GM12878 (cell line): Measurements from ENCODE around the gene PRTFDC1. TPM values are rescaled to one million over a fixed set of nuclear protein-coding genes. Genes with fewer than 3 reads are reported as not detected.

Source experiments
- ATAC-seq: fragments of 200-7000 bp; cut with Tn5 transposase; 3 replicates; pipeline ENCODE4 v1.9.1; 2020; ENCODE audit warnings: mild to moderate bottlenecking, moderate library complexity
- BruUV-seq: library from RNA; stranded (reverse); fragments of 400-500 nt; replicated peaks from 2 replicates; lab custom pipeline; 2021; lab: Mats Ljungman, UMichigan
- CTCF ChIA-PET: fragments of 300-600 bp; sonication (Branson Sonifier 250); formaldehyde crosslinking; extraction: SDS; loops from one replicate; lab custom pipeline; 2021; ENCODE audit warnings: inconsistent platforms; lab: Yijun Ruan, JAX
- POLR2A ChIA-PET: fragments of 350-600 bp; formaldehyde crosslinking; extraction: SDS; loops from one replicate; lab custom pipeline; 2021; ENCODE audit warnings: inconsistent platforms; lab: Charles Lee
- RAD21 ChIA-PET: fragments of 300-600 bp; sonication (Branson Sonifier 250); formaldehyde crosslinking; loops from one replicate; lab custom pipeline; 2023; ENCODE audit warnings: antibody characterized with exemption; ENCODE audit not compliant: unreplicated experiment; lab: Charles Lee
- SMC1A ChIA-PET: fragments of 300-600 bp; sonication (Branson Sonifier 250); formaldehyde crosslinking; loops from one replicate; lab custom pipeline; 2023; ENCODE audit not compliant: unreplicated experiment, uncharacterized antibody; lab: Charles Lee
- DNase-seq: peaks from one replicate; pipeline ENCODE4 v3.0.0-alpha.2; 2011; ENCODE audit warnings: low read depth, low spot score
- FAIRE-seq: peaks from 3 replicates; lab custom pipeline; 2011; peaks lifted over from hg19 to GRCh38; lab: Jason Lieb, UNC
- H2AFZ ChIP-seq: 2 replicates; pipeline ENCODE4 v1.6.0; 2011; ENCODE audit warnings: low read depth, low read length, control low read depth; ENCODE audit not compliant: control insufficient read depth
- H3K27ac ChIP-seq: 2 replicates; pipeline ENCODE4 v1.5.1; 2011; ENCODE audit warnings: control low read depth; ENCODE audit not compliant: control insufficient read depth, insufficient read depth
- H3K27me3 ChIP-seq, 2 experiments: replicated peaks in 1 of 2; 2 replicates each; pipeline versions ENCODE4 v1.6.0 to v1.6.1; 2011; ENCODE audit warnings: low read length in 1 of 2; ENCODE audit not compliant: control insufficient read depth in 2 of 2, insufficient read depth in 2 of 2
- H3K36me3 ChIP-seq, 2 experiments: 2 replicates each; pipeline ENCODE4 v1.5.1; 2011; ENCODE audit warnings: low read length in 1 of 2; ENCODE audit not compliant: control insufficient read depth in 2 of 2, insufficient read depth in 2 of 2
- H3K4me1 ChIP-seq: 2 replicates; pipeline ENCODE4 v1.6.1; 2011; ENCODE audit warnings: mild to moderate bottlenecking, low read length, moderate library complexity, mixed read lengths; ENCODE audit not compliant: control insufficient read depth, insufficient read depth
- H3K4me2 ChIP-seq: 2 replicates; pipeline ENCODE4 v1.6.0; 2011; ENCODE audit warnings: control low read depth; ENCODE audit not compliant: control insufficient read depth, insufficient read depth
- H3K4me3 ChIP-seq: fragments of 200-600 bp; sonication (generic); 2 replicates; pipeline ENCODE4 v1.5.1; 2016
- H3K79me2 ChIP-seq: 2 replicates; pipeline ENCODE4 v1.6.0; 2011; ENCODE audit warnings: low read length; ENCODE audit not compliant: control insufficient read depth, insufficient read depth
- H3K9ac ChIP-seq: 2 replicates; pipeline ENCODE4 v1.8.0; 2011; ENCODE audit warnings: low read length, control low read depth, mixed read lengths; ENCODE audit not compliant: control insufficient read depth, insufficient read depth
- H3K9me3 ChIP-seq: replicated peaks from 3 replicates; pipeline ENCODE4 v1.5.1; 2011; ENCODE audit warnings: mild to moderate bottlenecking, low read length; ENCODE audit not compliant: control insufficient read depth, insufficient read depth
- H4K20me1 ChIP-seq: 2 replicates; pipeline ENCODE4 v1.6.0; 2011; ENCODE audit not compliant: control insufficient read depth, insufficient read depth
- ASH2L ChIP-seq: fragments of 300-600, 200-600 bp; sonication (generic); IDR thresholded peaks from 2 replicates; pipeline ENCODE4 v1.6.1; 2017; ENCODE audit warnings: low read depth, mild to moderate bottlenecking, borderline replicate concordance
- MXI1 ChIP-seq: fragments of 150-350 bp; IDR thresholded peaks from 2 replicates; pipeline ENCODE4 v1.6.1; 2011; ENCODE audit warnings: low read depth, mild to moderate bottlenecking, inconsistent platforms, low read length, improper control_type of control experiment
- NFIC ChIP-seq: IDR thresholded peaks from 2 replicates; pipeline ENCODE4 v1.6.1; 2012; ENCODE audit warnings: low read depth, mild to moderate bottlenecking, inconsistent platforms, low read length, moderate library complexity
- SIN3A ChIP-seq: IDR thresholded peaks from 2 replicates; pipeline ENCODE4 v1.6.1; 2012; ENCODE audit warnings: low read depth, low read length, improper control_type of control experiment
- SMC3 ChIP-seq: IDR thresholded peaks from 2 replicates; pipeline ENCODE4 v1.6.1; 2011; ENCODE audit warnings: low read length, improper control_type of control experiment, borderline replicate concordance
- WGBS: methylation state at CpG from one replicate; pipeline ENCODE4 v1.1.6; 2016; ENCODE audit warnings: low lambda C conversion rate; ENCODE audit not compliant: insufficient replicate concordance, insufficient coverage; ENCODE audit errors: missing lambda C conversion rate; 5-methylcytosine and 5-hydroxymethylcytosine counted together
- in situ Hi-C: fragments of 300-500 bp; cut with MboI; formaldehyde crosslinking; loops from 9 replicates; pipeline ENCODE4 v1.14.3; 2018; ENCODE audit warnings: mixed read lengths
- intact Hi-C: fragments of 100-400 bp; cut with micrococcal nuclease; formaldehyde crosslinking; loops from one replicate; pipeline ENCODE4 v1.14.2; 2022; ENCODE audit not compliant: unreplicated experiment
- polyA plus RNA-seq, 11 experiments: library from polyadenylated mRNA; depleted of rRNA in 4 of 11; unstranded in 6 of 11; stranded (reverse) in 5 of 11; fragments of >200 nt; fragmentation: Nextera tagmentation in 4 of 11; fragmentation: Illumina TruSeq in 1 of 11; extraction: Ambion mirVana in 4 of 11; extraction: Trizol in 1 of 11; gene quantifications; 1 replicate in 1 of 11; 2 replicates in 10 of 11; pipeline versions ENCODE4 v1.2.1 to v1.2.3, GENCODE V29; 2011 to 2016; ENCODE audit warnings: inconsistent platforms in 2 of 11, missing spikeins in 2 of 11, low read depth in 1 of 11
- total RNA-seq, 4 experiments: library from RNA; depleted of rRNA in 3 of 4; stranded (reverse); fragments of >200 nt in 3 of 4; fragmentation: Illumina TruSeq in 1 of 4; extraction: Trizol in 1 of 4; gene quantifications; 2 replicates each; pipeline versions ENCODE4 v1.2.1 to v1.2.3, GENCODE V29; 2013 to 2021

The PRTFDC1 gene
- total and polyA plus RNA-seq, 10 of the 15 experiments (the other 5 are each of a cell fraction or from before 2014, with no cell fraction given) = 5.5 to 17.3 (median 11.3) TPM

DNA sequence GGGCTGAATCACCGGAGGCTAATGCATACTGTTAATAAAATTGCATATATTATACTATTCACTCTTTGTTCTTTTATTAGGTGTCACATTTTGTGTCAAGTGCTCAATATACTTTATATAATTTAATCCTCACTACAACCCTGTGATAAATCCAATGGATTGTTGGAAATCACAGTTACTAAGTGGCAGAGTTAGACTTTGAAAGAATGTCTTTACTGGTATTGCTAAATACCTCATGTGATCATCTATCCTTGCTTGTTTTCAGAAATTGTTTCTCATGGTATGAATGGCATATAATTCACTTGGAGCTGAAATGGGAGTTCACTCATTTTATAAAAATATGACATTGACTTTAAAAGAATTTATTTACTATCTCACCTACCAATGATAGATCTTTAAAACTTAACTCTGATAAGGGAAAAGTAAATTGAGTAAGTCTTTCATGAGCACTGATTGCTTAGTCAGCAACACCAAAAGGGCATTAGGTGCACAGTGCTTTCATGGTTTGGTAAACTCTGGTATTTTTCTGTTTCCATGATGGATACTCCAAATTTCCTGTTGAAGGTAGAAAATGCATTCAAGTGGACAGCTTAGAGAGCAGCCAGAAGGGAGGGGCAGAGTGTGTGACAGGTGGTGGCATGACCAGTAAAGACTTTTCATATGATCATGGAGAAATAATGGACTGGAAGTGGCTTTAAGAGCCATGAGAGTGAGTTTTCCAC, 41.0 kb upstream of the PRTFDC1 start:
- no peak for ATAC-seq
- no peaks in the 10 kb centered on the region for H3K4me1 ChIP-seq
- no peaks in the 10 kb centered on the region for H3K27me3 ChIP-seq
- H3K9me3 ChIP-seq = no peaks in the 10 kb centered on the region
- no peak overlapping the region for H3K27ac ChIP-seq
- no peak overlapping the region for H3K4me3 ChIP-seq
- ChIA-PET POLR2A (no interaction called here), RAD21 (interaction anchor here (0.8 kb wide), 1 partner anchor 180 kb away, joined by 3 read pairs; no protein-coding TSS in a partner anchor), SMC1A (interaction anchor here (0.7 to 1.1 kb wide), 3 partner anchors 87 to 376 kb away, joined by 3 read pairs; no protein-coding TSS in a partner anchor), CTCF (interaction anchor here (1.1 to 1.6 kb wide), 2 partner anchors 375 to 377 kb away, joined by 3 to 5 read pairs; no protein-coding TSS in a partner anchor)
- in situ Hi-C loops = no loop called here
- no peak overlapping the region for H3K9ac ChIP-seq
- no peak overlapping the region for H2AFZ ChIP-seq
- intact Hi-C loops = loop anchor here (5.0 kb wide), 1 partner anchor 266 kb away; no protein-coding TSS in a partner anchor
- no peaks in the 10 kb centered on the region for H3K79me2 ChIP-seq
- no TSS peak for BruUV-seq
- H4K20me1 ChIP-seq = no peaks in the 10 kb centered on the region
- H3K4me2 ChIP-seq = no peak overlapping the region
- DNase-seq = no peak
- no peaks in the 10 kb centered on the region for H3K36me3 ChIP-seq
- FAIRE-seq = no peak
- 100% methylated on average over 1 of the region's 1 CpG for WGBS
- TF ChIP-seq SMC3 = no peak
- no peak for TF ChIP-seq MXI1
- no peak for TF ChIP-seq ASH2L

DNA sequence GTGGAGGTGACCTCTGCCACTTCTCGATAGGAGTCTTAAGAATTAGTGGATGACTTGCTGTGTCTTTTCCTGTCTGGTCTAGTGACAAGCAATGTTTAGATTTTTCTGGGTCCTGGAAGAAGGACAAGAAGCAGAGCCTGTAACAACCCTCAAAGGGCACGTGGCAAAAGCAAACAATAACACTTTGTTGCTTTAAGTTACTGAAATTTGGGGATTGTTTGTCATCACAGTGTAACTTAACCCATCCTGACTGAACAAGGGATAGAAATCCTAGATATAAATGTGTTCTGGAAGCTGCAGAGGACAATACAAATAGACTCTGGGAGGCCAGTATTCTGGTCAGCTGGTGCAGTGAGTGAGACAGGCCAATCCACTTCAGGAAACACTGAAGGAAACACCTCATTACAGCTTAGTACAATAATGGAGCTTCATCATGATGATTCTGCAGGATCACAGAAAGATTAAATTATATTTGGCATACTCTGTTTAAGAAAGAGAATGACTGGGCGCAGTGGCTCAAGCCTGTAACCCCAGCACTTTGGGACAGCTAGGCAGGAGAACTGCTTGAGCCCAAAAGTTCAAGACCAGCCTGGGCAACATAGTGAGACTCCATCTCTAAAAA, 40.2 kb upstream of the PRTFDC1 start:
- no peak overlapping the region for H2AFZ ChIP-seq
- BruUV-seq = no TSS peak
- SMC1A ChIA-PET = interaction anchor here (0.7 to 1.6 kb wide), 4 partner anchors 87 to 375 kb away, joined by 3 read pairs; no protein-coding TSS in a partner anchor
- H3K9ac ChIP-seq = no peak overlapping the region
- CTCF ChIA-PET = interaction anchor here (1.1 to 1.6 kb wide), 2 partner anchors 375 to 376 kb away, joined by 3 to 5 read pairs; no protein-coding TSS in a partner anchor
- H3K27ac ChIP-seq = no peak overlapping the region
- 25% methylated on average over 3 of the region's 3 CpGs for WGBS
- in situ Hi-C loops = no loop called here
- POLR2A ChIA-PET = no interaction called here
- TF ChIP-seq NFIC (no peak), SIN3A (no peak)
- TF ChIP-seq, all 136 proteins: peak for 0
- FAIRE-seq (no peak), ATAC-seq (no peak), DNase-seq (no peak)
- no peaks in the 10 kb centered on the region for H3K4me1 ChIP-seq
- RAD21 ChIA-PET = interaction anchor here (0.8 kb wide), 1 partner anchor 180 kb away, joined by 3 read pairs; no protein-coding TSS in a partner anchor
- no peak overlapping the region for H3K4me3 ChIP-seq
- no peaks in the 10 kb centered on the region for H3K9me3 ChIP-seq
- no peaks in the 10 kb centered on the region for H3K27me3 ChIP-seq
- H4K20me1 ChIP-seq = no peaks in the 10 kb centered on the region
- no peaks in the 10 kb centered on the region for H3K79me2 ChIP-seq
- intact Hi-C loops = loop anchor here (5.0 kb wide), 1 partner anchor 265 kb away; no protein-coding TSS in a partner anchor
- no peaks in the 10 kb centered on the region for H3K36me3 ChIP-seq
- no peak overlapping the region for H3K4me2 ChIP-seq
